Stimulated activated CD8-positive, alpha-beta memory T cell treated with anti-CD3 and anti-CD28 coated beads, Interleukin-15, amount 100 ng/mL, for 1 hour (primary cell): ENCODE results near the gene C4BPB.

Experiments used
- DNase-seq: peaks from one replicate; pipeline ENCODE4 v3.0.0-alpha.2; 2020; ENCODE audit warnings: low read depth

The C4BPB gene

DNA sequence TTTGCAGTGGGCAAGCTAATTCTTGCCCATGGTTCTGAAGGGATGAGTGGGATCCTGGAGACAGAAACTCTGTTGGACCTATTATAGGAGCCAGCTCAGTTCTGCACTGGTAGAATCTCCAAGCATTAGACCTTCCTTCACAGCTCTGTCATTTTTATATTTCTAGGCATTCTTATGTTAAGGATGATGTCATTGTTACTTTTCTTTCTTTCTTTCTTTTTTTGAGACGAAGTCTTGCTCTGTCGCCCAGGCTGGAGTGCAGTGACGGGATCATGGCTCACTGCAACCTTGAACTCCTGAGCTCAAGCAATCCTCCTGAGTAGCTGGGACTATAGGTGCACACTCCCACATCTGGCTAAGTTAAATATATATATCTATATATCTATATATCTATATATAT is 28.1 kb upstream of the C4BPB start:
- DNase-seq, result no peak

DNA sequence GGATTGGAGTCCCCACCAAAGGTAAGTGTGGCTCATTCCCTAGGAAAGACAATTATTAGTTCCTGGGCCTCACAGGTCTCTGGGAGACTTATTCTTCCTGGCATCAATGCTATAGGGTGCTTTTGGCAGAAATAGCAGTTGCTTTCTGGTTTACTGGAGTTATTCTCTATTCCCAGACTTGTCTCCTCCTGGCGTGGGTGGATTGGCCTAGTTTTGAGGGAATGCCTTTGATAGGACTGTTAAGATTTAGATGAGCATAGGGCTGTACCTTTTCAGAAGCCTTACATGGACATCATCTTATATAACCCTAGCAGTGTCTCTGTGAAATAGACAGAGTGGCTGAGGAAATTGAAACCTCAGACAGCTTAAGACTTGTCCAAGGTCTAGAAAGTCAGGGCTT is 26.6 kb upstream of the C4BPB start:
- no peak for DNase-seq

DNA sequence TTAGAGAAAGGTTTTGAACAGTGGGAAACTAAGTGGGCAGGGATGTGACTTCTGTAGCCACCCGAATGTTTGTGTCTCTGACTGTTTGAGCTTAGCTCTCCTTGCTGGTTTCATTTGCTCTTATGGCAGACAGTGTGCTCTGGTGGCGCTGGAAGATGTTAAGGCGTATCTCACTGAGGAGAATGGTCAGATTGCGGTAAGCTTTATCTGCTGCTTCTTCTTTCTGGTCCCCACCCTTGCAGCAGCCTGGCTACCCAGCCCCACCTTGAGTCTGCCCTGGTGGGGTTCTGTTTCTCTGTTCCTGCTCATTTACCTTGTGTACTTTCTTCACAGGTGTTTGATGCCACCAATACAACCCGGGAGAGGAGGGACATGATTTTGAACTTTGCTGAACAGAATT is 25.6 kb upstream of the C4BPB start:
- no peak for DNase-seq

DNA sequence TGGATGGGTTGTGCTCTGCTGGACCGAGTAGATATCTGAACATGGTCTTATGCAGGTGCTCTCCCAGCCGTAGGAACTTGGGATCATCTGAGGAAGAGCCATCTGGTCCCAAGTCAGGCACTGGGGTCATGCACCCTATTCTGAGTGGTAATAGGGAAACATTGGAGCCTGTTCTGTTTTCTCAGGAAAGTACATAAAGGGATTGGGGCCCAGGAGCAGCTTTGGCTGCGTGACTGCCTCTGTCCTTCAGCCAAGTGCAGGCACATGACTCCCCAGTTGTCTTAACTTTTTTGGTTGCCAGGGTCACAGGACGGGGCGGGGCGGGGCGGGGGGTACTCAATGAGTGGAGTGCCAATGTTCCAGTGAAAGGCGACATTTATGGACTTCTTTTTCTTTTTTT is 24.1 kb upstream of the C4BPB start:
- no peak for DNase-seq

DNA sequence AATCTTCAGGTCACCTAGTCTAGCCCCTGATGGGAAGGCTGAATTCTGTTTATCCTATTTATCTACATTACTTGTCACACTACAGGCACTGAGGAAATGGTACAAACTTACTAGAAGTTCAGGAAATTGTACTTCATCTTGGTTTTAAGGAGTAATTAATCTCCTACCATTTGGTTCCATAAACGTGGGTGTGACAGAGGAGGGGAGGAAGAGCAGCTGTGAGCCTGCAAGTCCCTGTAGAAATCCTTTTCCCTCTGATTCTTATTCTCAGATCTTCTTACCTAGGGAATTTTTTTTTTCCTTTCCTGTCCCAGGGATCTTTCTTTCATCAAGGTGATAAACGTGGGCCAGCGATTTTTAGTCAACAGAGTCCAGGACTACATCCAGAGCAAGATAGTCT is 21.5 kb upstream of the C4BPB start:
- no peak for DNase-seq

DNA sequence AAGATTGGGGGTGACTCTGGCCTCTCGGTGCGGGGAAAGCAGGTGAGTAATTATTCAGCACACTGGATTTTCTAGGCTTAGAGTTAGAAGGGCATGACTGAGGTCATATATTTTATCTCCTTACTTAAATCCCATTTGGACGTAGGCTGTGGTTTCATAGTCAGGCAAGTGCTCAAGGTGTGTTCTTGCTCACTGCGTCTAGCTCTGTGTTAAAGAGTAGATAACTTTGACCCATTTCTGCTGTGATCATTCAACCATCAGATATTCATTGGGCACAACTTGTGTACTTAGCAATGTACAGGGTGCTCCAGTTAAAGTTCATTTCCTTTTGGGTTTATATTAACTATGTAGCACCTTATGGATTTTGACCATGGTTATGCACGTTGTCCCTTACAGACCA is 21.0 kb upstream of the C4BPB start:
- DNase-seq, result no peak

DNA sequence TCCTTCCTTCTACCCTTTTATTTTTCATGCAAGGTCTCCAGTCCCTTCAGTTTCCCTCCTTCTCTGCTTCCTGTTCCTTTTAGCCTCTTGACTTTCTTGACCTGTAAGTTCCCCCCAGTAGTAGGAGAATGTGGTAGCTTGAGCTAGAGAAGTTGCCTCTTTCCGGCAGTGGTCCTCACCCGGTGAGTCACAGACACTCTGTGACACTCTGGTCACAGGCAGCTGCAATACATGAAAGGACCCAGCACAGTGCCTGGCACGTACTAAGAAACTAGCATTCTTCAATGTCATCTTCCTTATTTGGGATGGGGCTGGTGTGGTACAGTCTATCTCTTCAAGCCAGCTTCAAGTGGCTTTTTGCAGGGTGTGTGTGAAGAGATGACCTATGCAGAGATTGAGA is 19.6 kb upstream of the C4BPB start:
- DNase-seq, result no peak

DNA sequence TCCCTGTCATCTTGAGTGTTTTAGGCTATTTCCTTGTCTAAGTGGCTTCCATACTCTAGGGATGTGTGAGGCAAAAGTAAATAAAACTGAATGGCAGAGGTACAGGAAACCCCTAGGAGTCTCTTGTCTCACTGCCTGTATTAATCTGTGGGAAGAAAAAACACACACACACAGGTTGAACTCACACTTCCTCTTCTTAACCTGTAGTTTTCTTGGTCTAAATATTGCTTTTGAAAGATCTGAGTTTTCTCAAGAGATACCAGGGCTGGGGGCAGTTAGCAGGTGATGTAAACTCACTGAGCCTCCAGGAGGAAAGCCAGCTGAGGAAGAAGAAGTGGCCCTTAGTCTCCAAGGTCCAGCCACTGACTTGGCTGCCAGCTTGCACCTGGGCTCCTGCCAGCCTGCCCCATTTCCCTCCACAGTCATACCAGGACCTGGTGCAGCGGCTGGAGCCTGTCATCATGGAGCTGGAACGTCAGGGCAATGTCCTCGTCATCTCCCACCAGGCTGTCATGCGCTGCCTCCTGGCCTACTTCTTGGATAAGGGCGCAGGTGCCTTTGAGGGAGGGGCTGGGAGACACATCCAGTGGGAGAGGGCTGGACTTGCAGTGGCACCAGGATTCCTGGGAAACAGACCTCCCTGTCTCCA is 18.7 kb upstream of the C4BPB start:
- no peak for DNase-seq

DNA sequence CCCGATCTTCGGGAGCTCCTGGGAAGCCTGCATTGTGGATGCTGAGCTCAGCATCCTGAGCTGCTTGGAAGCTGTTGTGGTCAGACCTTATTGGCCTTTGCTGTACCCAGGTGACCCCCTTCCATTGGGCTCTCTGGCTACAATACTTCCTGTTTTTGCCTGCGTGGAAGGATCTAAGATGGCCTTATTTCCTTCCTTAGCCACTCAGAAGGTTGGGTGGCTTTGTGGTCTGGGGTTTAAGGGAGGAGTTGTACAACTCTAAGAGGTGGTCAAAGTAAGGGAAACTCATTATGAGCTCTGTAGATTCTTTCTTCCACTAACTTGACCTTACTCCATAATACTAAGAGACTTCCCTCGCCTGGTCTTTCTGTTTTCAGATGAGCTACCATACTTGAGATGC is 17.8 kb upstream of the C4BPB start:
- DNase-seq, result no peak

DNA sequence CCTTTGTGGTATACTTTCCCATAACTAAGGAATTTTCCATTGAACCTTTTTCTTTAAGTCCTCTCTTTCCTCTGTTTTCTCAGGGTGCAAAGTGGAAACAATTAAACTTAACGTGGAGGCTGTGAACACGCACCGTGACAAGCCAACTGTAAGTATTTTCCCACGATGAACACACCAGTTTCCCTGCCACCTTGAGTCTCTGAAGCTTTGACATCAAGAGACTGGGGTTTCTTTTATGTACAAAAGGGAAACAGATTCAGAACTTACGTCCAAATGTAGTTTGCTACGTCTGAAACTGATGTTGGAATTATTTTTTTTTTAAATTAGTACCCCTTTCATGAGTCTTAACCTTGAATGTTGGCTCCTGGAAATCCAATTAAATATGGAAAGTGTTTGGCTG is 17.2 kb upstream of the C4BPB start:
- DNase-seq, result no peak

DNA sequence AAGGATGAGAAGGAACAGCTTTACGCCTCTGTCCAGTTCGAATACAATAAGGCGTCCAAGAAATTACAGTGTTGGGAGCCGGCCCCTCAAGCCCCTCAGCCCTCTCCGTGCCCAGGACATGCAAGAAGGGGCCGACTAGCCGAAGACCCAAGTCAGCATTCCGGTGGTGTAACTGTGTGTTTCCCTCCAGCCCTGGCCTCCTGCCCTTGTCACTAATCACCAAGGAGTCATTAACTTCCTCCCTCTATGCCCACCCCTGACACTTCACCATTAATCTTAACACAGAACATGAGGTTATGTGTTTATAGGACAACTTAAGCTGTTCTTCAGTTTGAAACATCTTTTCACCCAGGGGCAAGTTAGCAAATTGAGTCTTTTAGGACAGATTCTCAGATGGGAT is 16.4 kb upstream of the C4BPB start:
- DNase-seq, result no peak

DNA sequence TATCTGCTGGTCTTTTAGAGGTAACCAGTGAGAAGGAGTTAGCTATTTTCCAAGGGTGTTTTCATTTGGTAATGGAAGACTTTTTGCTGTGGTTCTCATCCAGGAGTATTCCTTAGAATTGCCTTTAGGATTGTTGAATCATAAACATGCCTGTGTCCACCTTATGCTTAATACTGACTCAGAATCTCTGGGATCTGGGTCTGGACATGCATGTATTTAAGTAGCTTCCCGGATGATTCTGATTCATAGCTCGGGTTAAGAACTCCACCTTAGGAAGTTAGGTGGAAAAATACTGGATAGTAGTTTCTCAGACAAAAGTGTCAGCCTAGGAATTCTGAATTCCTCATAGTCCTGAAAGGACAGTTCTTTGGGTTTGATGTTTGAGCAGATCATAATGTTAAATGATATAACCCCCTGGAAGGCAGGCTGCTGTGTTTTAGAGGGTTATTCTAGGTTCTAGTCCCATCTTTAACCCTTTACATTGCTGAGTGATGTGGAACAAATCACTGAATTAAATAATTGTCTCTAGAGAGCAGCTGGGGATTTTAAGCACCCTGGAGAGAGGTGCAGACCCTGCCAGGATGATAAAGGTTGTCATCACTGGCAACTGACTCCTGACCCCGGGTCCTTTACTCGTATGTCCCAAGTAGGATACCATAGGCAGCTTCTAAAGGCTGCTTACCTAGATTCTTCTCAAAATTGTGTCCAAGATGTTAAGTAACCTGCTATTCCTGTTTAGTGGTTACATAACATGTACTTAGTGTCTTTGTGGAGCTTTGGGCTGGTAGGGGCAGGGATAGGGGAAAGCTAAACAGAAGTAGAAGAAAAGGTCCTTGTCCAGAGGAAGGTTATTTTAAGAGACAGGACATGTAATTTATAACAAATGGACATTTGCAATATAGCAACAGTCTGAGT is 14.5 kb upstream of the C4BPB start:
- no peak for DNase-seq

DNA sequence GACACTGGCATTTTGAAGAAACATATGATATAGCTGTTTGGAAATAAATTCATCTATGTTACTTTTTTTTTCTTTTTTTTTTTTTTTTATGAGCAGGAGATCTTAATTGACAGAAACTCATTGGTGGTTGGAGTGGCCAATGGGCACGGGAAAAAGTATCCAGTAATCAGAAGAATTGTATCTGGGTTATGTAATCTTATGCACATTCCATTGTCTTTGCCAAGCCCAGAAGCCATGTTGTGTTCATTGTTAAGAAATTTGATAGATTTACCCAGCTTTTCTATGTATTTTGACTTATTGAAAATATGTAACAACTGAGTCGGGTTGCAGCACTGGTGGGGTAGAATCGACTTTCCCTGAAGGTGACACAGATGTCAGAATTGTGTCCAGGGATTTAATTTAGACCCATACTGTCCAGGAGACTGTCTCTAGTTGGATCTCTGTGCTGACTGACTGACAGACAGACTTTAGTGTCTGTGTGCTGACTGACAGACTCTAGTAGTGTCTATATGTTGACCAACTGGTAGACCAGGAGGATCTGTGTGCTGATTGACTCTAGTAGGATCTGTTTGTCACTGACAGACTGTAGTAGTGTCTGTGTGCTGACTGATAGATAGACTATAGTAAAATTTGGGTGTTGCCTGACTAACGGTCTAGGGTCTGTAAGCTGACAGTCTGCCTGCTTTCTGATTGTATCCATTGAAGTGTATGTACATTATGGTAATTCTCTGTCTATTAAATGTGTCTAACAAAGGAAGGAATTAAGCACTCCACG is 12.3 kb upstream of the C4BPB start:
- DNase-seq, result no peak

DNA sequence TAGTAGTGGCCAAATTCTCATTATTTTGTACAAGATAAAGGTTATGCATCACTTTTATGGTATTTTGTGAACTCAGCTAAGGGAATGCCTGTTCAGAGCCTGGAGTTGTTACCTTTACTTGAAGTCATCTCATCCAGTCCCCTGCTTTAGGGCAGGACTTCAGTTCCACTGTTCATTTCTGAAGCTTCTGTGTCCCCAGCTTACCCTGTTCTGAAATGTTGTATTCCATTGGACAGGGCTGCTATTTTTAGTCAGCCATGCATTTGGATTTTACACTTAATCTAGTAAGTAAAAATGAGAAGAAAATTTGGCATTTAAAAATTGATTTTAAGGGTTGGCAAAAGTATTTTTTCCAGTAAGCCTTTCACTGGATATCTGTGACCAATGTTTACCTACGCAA is 11.6 kb upstream of the C4BPB start:
- no peak for DNase-seq

DNA sequence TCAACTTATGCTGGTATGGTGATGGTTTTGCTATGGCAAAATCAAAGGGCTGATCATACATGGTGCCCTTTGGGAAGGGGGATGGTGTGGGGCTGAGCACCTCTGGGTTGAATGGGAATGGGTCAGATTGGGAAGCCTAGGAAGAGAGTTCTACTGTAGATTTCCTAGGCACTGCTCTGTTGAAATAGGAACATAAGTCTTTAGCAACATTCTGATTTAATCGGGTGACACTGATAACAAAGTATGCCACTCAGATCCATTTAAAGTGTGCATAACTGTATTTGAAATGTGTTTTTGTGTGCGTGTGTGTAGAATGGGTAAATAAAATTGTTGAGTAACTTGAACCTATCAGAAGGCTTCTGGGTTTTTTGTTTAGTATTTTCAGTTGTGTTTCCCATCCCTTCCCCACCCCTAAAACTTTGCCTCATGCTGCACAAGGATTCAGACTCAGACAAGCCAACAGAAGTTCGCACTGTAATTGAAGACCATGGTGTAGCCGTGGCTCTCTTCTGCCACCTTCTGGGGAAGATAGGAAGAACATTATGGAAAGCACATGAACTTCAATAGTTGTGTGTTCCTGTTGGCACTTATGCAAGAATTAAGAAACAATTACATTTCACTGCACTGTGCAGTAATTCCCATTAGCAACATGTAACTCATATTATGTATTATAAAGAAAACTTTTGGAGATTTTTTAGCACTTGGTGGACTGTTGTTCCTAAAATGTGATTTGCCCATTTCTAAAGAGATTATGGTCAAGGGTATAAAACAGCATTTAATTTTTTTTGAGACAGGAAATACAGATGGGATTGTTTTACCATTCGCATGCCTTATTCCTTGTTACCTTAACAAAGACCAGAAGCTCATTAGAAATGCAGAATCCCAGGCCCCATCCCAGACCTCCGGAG is 10.9 kb upstream of the C4BPB start:
- DNase-seq, result peak; percentile 35

DNA sequence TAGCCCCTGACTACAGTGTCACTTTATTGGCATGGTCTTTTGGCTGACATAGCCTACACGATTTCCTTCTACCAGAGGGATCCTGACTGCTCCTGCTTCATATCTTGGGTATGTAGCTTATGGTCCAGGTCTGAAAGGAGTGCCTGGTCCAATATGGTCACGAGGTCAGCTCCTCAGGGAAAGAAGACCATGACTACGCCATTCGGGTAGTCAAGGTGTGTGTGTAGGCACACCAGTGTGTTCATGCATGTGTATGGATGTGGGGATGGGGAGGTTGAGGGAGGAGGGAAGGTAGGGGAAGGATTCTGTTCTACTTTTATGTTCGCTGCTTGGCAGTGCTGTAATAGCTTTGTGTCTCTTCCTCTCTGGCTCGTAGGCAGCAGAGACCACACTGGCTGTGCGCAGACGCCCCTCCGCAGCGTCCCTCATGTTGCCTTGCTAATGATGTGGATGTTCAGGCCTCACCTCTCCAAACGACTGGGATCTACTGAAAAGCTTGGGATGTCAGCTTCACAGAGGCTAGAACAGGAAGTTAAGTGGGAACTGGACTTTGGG is 10.0 kb upstream of the C4BPB start:
- no peak for DNase-seq

DNA sequence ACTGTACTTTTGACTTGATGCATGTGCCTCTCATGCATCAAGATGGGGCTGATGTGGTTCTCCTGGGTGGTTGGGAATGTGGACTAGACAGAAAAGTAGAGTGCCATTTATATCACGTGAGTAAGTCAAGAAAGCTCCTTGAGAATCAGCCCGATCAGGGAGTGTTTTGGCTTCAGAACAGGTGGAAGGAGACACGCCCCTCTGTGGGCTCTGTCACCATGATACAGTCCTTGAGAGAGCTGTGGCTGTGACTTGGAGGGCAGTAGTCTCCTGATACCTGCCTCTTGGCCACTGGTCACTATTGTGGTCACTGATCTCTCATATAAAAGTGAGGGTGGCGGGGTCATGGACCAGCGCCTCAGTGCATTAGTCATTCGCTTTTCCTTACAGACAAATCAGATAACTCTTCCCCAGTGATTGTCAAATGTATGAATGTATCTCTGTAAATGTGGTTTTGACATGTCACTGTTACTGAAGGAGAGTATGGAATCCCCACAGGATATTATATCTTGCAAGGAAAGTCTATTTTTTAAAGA is 8.9 kb upstream of the C4BPB start:
- no peak for DNase-seq

DNA sequence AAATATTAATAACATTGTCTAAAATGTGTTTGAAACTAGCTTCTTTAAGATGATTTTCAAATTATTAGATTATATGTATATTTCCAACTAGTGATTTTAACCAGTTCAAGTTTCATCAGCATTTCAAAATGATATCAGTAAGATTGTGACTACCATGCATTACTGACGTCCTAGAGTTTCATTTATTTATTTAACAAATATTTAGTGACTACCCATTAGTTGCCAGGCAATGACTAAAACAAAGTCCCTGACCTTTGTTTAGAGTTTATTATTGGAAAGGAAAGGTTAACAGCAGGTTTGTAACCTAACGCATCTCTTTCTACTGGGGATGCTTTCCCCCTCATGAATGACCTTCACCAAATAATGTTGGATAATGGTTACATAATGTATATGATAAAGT is 7.6 kb upstream of the C4BPB start:
- DNase-seq, result no peak

DNA sequence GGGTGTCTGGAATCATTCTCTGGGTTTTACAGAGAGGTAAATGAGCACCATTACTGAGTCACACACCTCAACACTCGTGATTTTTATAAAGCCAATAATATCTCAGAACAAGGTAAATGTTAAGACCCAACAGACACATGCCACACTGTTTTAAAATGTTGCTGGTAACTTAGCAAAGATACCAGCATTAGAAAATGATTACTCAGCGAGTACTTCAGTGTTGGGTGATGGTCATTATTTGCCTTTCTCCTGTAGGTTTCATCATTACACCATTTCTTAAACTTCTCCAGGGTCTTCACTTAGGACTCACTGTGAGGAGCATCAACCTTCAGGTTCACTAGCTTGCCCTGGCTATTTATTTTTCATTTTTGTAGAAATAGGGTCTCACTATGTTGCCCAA is 6.9 kb upstream of the C4BPB start:
- no peak for DNase-seq

DNA sequence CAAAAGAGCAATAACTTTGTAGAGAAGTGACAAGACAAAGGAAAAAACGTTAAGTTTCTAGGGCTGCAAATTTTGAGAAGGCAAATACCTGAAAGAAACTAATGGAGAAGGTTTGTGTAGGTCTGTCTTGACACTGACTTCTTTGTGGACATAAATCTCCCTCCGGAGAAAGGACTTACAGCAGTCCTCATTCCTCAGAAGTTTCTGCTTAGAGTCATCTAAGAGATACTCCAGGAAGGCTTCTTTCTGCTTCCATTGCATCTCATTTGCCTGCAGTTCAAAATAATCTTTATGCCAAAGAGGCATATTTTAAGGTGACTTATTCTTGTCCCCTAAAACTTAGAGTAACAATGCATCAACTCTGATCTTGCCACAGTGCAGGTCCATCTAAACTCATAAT is 4.4 kb upstream of the C4BPB start:
- no peak for DNase-seq

DNA sequence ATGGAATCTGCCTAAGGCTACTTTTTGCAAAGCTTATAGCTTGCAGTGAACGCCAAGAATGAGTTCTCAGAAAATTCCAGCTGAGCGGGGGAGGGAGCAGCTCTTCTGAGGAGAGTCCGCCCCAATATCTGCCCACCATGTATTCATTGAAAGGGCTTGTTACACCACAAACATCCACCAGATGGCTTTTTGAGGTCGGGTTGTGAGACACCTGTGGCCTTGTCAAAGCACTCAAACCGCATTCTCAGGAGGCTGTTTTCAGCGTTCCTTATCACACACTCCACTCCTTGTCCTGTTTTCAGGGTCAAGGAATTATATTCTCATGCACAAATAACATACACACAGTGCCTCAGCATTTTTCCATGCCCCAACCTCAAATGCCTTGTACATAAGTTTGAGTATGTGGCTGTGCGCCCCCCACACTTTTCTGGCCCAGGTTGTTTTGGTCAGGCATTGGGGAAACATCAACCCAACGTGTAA is 3.9 kb upstream of the C4BPB start:
- DNase-seq, result peak; percentile 20
